DMS53 treated with DMSO at 0.1 percent for 48 hours (cell line): Measurements from ENCODE around the gene PACSIN1.
"Not testable (repeated sequence)": the region's sequence is repeated elsewhere in the genome, so short reads cannot be mapped to it uniquely, and the experiment has no call there.

ENCODE experiments used
- DNase-seq: peaks from one replicate; lab custom pipeline; 2025; ENCODE audit not compliant: unreplicated experiment; lab: John Stamatoyannopoulos, UW

PACSIN1 gene

GRCh38 chr6:34457742-34458735 is 7.8 kb upstream of the PACSIN1 start:
- DNase-seq, result no peak

- DNase-seq, result peak; percentile 52
These were observed 5.8 kb upstream of the PACSIN1 start for GRCh38 chr6:34459899-34460593.

GRCh38 chr6:34460796-34461507 is 4.9 kb upstream of the PACSIN1 start:
- DNase-seq, result no peak

- DNase-seq, result no peak
These were observed 3.9 kb upstream of the PACSIN1 start for GRCh38 chr6:34462010-34462409.

- DNase-seq, result peak; percentile 88
These were observed 3.3 kb upstream of the PACSIN1 start for GRCh38 chr6:34462551-34462971.

- no peak for DNase-seq
These were observed 2.6 kb upstream of the PACSIN1 start for GRCh38 chr6:34463299-34463698.

- no peak for DNase-seq
These were observed 2.0 kb upstream of the PACSIN1 start for GRCh38 chr6:34463849-34464248.

- no peak for DNase-seq
These were observed 638 bp downstream of the PACSIN1 start for GRCh38 chr6:34466242-34467185.

GRCh38 chr6:34468378-34468892 is 2.6 kb downstream of the PACSIN1 start:
- DNase-seq, result no peak

- DNase-seq, result no peak
These were observed 3.6 kb downstream of the PACSIN1 start for GRCh38 chr6:34469499-34469898.

- DNase-seq, result no peak
These were observed 6.5 kb downstream of the PACSIN1 start for GRCh38 chr6:34472425-34472824.

- no peak for DNase-seq
These were observed 8.1 kb downstream of the PACSIN1 start for GRCh38 chr6:34473967-34474366.

GRCh38 chr6:34474754-34475153 is 8.9 kb downstream of the PACSIN1 start:
- no peak for DNase-seq

GRCh38 chr6:34475238-34475682 is 9.4 kb downstream of the PACSIN1 start:
- DNase-seq, result peak; percentile 15

GRCh38 chr6:34475767-34476328 is 10.0 kb downstream of the PACSIN1 start:
- no peak for DNase-seq

GRCh38 chr6:34476447-34476846 is 10.6 kb downstream of the PACSIN1 start:
- no peak for DNase-seq

- DNase-seq, result no peak
These were observed 11.0 kb downstream of the PACSIN1 start for GRCh38 chr6:34476921-34477320.

- no peak for DNase-seq
These were observed 12.9 kb downstream of the PACSIN1 start for GRCh38 chr6:34478796-34479195.

- DNase-seq, result not testable (repeated sequence)
These were observed 17.9 kb downstream of the PACSIN1 start for GRCh38 chr6:34483781-34484180.

GRCh38 chr6:34484391-34484790 is 18.5 kb downstream of the PACSIN1 start:
- DNase-seq, result no peak
